GM11168 (cell line): ENCODE data around the gene NDUFA12.
"Not testable (repeated sequence)": the region's sequence is repeated elsewhere in the genome, so short reads cannot be mapped to it uniquely, and the experiment has no call there.

Source experiments
- in situ Hi-C: fragments of 300-500 bp; cut with MboI; formaldehyde crosslinking; loops from one replicate; pipeline ENCODE4 v1.12.0; 2022; ENCODE audit warnings: low sequenced_read_pairs; ENCODE audit not compliant: unreplicated experiment

Gene NDUFA12

GRCh38 chr12:95003213-95003920, at the start of gene NDUFA12:
NDUFA12 (minus strand) TSS chr12:95003697; CDS start chr12:95003680, 17 bp downstream.
- in situ Hi-C loops = no loop called here

GRCh38 chr12:95051241-95051640, 47.7 kb upstream of the NDUFA12 start:
- in situ Hi-C loops = no loop called here

- in situ Hi-C loops = no loop called here
Observed at GRCh38 chr12:95037906-95038305, 34.4 kb upstream of the NDUFA12 start.

- in situ Hi-C loops = no loop called here
Observed at GRCh38 chr12:95034750-95035149, 31.3 kb upstream of the NDUFA12 start.

GRCh38 chr12:95022477-95022876, 19.0 kb upstream of the NDUFA12 start:
- in situ Hi-C loops = no loop called here

- in situ Hi-C loops = no loop called here
Observed at GRCh38 chr12:95017482-95017881, 14.0 kb upstream of the NDUFA12 start.

- in situ Hi-C loops = no loop called here
Observed at GRCh38 chr12:95016120-95016519, 12.6 kb upstream of the NDUFA12 start.

GRCh38 chr12:95014554-95014953, 11.1 kb upstream of the NDUFA12 start:
- in situ Hi-C loops = no loop called here

- in situ Hi-C loops = no loop called here
Observed at GRCh38 chr12:95006206-95006605, 2.7 kb upstream of the NDUFA12 start.

- in situ Hi-C loops = no loop called here
Observed at GRCh38 chr12:95004610-95005009, 1.1 kb upstream of the NDUFA12 start.

GRCh38 chr12:95003921-95004272, 400 bp upstream of the NDUFA12 start:
- in situ Hi-C loops = no loop called here

- in situ Hi-C loops = no loop called here
Observed at GRCh38 chr12:95002754-95003153, 743 bp downstream of the NDUFA12 start.

GRCh38 chr12:94998326-94998725, 5.2 kb downstream of the NDUFA12 start:
- in situ Hi-C loops = no loop called here

- in situ Hi-C loops = no loop called here
Observed at GRCh38 chr12:94997726-94998125, 5.8 kb downstream of the NDUFA12 start.

- in situ Hi-C loops = no loop called here
Observed at GRCh38 chr12:94997061-94997460, 6.4 kb downstream of the NDUFA12 start.

GRCh38 chr12:94994312-94994711, 9.2 kb downstream of the NDUFA12 start:
- in situ Hi-C loops = no loop called here

GRCh38 chr12:94993855-94994254, 9.6 kb downstream of the NDUFA12 start:
- in situ Hi-C loops = not testable (repeated sequence)

- in situ Hi-C loops = no loop called here
Observed at GRCh38 chr12:94990222-94990621, 13.3 kb downstream of the NDUFA12 start.

- in situ Hi-C loops = no loop called here
Observed at GRCh38 chr12:94988471-94988870, 15.0 kb downstream of the NDUFA12 start.

GRCh38 chr12:94987801-94988200, 15.7 kb downstream of the NDUFA12 start:
- in situ Hi-C loops = no loop called here

- in situ Hi-C loops = no loop called here
Observed at GRCh38 chr12:94987076-94987669, 16.3 kb downstream of the NDUFA12 start.

- in situ Hi-C loops = not testable (repeated sequence)
Observed at GRCh38 chr12:94985099-94985498, 18.4 kb downstream of the NDUFA12 start.
